OCI-M2 (cell line): ENCODE results near the gene FBXW5.

Experiments used
- DNase-seq: peaks from one replicate; lab custom pipeline; 2025; ENCODE audit not compliant: unreplicated experiment; lab: John Stamatoyannopoulos, UW

The FBXW5 gene

DNA sequence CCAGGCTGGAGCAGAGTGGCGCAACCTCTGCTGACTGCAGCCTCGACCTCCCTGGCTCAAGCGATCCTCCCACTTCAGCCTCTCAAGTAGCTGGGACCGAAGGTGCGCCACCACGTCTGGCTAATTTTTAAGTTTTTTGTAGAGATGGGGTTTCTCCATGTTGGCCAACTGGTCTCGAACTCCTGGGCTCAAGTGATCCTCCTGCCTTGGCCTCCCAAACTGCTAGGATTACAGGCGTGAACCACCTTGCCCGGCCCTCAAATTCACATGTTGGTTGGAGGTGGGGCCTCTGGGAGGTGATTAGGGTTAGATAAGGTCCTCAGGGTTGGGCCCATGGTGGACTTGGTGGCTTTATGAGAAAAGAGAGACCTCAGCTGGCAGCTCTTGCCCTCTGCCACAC, 17.6 kb upstream of the FBXW5 start:
- DNase-seq: no peak

DNA sequence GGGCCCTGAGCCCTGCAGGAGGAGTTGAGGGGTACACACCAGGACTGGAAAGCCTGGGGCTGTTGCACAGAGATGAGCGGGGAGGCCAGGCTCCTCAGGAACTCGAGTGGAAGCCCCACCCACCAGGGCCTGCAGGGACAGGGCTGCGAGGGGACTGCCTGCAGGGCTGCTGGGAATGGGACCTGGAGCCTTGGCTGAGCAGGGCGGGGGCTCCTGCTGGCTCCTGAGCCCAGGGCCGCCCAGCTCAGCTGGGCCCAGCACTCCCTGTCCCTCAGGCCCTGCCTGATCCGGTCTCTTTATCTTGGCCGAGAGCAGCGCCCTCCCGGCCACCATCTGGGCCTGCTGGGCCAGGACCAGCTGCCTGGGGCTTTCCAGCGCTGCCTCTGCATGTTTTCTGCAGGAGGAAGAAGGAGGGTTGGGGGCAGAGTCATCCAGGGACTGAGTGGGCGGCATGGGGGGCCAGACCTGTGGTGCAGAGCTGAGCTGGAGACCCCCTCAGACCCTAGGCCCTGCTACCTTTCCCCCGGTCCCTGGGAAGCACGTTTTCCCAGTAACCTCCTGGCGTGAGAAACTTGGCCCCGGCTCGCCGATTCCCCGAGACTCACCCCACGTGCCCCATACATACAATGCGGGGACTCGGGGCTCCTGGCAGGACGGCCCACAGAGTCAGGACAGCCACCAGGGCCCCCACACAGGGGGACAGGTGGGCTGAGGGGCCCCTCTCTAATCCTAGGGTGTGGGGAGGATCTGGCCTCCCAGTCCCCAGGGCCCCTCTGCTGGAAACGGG, 16.9 kb upstream of the FBXW5 start:
- DNase-seq: no peak

- DNase-seq: no peak
Observed at GRCh38 chr9:136960938-136961275, 16.4 kb upstream of the FBXW5 start.

DNA sequence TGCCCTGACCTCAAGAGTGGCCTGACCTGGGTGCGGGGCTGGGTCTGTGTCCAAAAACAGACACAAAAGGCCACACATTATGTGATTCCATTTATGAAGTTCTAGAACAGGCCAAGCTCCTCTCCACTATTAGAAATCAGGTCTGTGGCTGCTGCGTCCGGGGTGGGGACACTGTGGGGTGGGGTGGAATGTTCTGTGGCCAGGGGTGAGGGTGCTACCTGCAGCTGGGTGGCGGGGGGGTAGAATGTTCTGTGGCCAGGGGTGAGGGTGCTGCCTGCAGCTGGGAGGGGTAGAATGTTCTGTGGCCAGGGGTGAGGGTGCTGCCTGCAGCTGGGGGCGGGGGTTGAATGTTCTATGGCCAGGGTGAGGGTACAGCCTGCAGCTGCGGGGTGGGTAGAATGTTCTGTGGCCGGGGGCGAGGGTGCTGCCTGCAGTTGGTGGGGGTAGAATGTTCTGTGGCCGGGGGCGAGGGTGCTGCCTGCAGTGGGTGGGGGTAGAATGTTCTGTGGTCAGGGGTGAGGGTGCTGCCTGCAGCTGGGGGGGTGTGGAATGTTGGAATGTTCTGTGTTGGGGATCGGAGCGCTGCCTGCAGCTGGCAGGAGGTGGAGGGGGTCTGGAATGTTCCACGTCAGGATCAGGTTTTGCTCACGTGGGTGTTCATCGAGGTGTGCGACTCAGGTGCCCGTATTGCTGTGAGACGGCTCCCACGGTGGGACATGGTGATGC, 15.8 kb upstream of the FBXW5 start:
- DNase-seq: no peak

- DNase-seq: no peak
Observed at GRCh38 chr9:136958898-136959850, 14.6 kb upstream of the FBXW5 start.

GRCh38 chr9:136958473-136958872, 13.9 kb upstream of the FBXW5 start:
- DNase-seq: no peak

DNA sequence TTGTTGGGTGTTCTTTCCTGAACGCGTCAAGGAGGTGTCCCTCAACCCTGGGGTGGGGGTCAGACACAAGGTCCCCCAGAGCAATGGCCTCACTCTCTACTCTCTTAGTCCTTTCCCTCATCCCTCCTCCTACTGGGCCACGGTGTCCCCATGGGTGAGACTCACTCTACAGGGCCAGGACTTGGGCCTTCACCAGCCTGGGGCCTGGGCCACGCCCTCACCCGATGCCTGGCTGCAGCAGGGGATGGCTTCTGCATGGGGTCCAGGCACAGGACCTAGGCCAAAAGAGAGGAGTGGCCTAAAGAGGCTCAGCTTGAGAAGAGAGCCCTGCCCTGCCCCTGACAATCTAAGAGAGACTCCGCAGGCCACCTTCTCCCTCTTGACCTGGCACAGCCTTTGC, 13.4 kb upstream of the FBXW5 start:
- no peak for DNase-seq

DNA sequence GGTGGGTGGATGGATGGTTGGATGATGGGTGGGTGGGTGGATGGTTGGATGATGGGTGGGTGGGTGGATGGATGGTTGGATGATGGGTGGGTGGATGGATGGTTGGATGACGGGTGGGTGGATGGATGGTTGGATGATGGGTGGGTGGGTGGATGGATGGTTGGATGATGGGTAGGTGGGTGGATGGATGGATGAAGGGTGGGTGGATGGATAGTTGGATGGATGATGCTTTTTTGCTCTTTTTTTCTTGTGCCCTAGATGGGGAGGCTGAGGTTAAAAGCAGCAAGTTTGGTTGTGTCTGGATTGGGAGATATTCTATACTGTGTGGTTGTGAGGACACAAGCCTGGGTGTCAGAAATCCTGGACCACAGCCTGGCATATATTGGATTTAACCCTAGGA, 12.9 kb upstream of the FBXW5 start:
- DNase-seq: no peak

- no peak for DNase-seq
Observed at GRCh38 chr9:136956604-136957003, 12.1 kb upstream of the FBXW5 start.

DNA sequence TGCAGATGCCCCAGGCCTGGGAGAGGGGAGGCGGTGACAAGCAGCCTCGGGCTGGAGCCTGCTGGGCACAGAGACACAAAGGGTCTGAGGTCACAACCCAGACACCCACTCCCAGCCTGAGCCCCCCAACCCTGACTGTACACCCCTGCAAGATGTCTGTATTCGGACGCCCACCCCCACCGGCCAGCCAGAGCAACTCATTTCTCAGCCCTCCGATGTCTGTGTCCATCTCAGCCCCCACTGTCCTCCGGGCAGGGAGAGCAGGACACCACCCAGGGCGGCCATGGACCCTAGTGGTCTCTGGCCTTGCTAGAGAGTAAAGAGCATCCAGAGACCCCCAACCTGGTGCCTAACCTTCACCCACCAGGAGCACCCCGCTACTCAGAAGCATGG, 11.4 kb upstream of the FBXW5 start:
- DNase-seq: no peak

GRCh38 chr9:136955202-136955942, 10.8 kb upstream of the FBXW5 start:
- DNase-seq: no peak

DNA sequence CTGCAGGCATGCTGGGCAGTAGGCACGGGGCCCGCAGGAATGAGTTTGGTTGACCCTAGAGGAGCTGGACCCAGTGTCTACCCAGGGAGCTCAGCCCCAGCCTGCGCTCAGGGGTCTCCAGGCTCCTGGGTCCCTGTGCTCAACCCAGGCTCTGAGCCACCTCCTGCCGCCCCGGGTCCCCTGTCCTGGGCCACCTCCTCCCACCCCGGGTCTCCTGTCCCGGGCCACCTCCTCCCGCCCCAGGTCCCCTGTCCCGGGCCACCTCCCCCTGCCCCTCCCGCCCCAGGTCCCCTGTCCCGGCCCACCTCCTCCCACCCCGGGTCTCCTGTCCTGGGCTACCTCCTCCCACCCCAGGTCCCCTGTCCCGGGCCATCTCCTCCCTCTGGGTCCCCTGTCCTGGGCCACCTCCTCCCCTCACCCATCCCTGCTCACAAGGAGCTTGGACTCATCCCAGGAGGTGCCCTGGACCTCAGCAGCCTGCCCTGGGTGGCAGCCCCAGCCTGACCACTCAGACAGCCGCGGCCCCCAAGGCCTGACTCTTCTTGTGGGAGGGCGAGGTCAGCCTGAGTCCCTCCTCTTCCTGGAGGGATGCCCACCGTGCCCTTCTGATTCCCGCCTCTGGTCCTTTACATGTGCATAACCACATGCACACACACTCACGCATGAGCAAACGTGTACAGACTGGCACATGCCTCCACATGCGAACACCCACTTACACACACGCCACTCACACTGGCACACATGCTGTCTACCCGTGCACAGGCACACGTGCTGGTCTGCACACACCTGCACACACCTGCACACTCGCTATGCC, 9.9 kb upstream of the FBXW5 start:
- DNase-seq: no peak

GRCh38 chr9:136953771-136954269, 9.3 kb upstream of the FBXW5 start:
- no peak for DNase-seq

DNA sequence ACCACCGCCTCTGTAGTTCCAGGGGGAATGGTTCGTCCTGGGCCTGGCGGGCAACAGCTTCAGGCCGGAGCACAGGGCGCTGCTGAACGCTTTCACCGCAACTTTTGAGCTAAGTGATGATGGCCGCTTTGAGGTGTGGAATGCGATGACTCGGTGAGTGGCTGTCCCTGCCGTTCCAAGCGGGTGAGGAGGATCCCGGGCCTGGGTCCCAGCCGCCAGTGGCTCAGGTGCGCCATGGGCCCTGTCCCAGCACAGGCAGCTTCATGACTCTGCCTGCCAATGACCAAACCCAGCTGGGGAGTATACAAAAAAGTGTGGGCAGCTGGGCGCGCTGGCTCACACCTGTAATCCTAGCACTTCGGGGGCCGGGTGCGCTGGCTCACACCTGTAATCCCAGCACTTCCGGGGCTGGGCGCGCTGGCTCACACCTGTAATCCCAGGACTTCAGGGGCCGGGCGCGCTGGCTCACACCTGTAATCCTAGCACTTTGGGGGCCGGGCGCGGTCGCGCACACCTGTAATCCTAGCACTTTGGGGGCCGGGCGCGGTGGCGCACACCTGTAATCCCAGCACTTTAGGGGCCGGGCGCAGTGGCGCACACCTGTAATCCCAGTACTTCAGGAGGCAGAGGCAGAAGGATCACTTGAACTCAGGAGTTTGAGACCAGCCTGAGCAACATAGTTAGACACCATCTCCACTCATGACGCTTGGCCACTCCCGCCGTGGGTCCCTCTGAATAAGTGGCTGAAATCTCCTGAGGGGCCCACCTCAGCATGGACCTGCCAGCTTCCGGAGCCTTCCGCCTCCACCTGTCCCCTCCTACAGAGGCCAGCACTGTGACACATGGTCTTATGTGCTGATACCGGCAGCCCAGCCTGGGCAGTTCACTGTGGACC, 8.6 kb upstream of the FBXW5 start:
- DNase-seq: no peak

DNA sequence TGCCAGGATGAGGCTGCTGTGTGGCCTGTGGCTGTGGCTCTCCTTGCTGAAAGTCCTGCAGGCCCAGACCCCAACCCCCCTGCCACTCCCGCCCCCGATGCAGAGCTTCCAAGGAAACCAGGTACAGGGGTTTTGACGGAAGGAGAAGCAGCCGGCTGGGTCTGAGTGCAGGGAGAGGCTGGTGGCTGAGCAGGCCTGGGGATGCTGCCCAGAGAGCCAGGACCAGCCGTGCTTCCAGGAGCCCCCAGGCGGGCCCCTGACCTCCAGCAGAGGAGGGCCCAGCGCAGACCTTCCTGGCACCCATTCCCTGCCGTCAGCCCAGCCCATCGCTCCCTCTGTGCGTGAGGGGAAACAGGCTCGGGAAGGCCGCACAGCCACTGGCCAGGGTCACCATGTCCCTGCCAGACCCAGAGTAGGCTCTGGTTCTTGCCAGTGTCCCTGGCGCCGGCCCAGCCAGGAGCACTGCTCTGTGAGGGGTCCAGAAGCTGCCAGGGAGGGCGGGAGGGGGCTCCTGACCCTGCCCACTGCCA, 7.8 kb upstream of the FBXW5 start:
- DNase-seq: no peak

- DNase-seq: no peak
Observed at GRCh38 chr9:136951541-136952320, 7.2 kb upstream of the FBXW5 start, which contains the start of gene LCN12. LCN12 (plus strand) TSS chr9:136952273; CDS start chr9:136952328, 55 bp downstream.

- DNase-seq: no peak
Observed at GRCh38 chr9:136950656-136951276, 6.2 kb upstream of the FBXW5 start.
